Subcutaneous adipose tissue (tissue), 4 donors: ENCODE results near the gene RPS27. TPM values are rescaled to one million over a fixed set of nuclear protein-coding genes. Genes with fewer than 3 reads are reported as not detected.

Source experiments
- total RNA-seq, 4 donors: library from RNA; depleted of rRNA; stranded (reverse); fragments of >200 nt; gene quantifications; one replicate each; pipeline ENCODE4 v1.1.0, GENCODE V29; 2016
- TF ChIP-seq, protein P1 (sequence below): fragments of 450-650 bp; IDR thresholded peaks from one replicate; pipeline ENCODE4 v1.5.1; 2016; ENCODE audit warnings: low read depth, mild to moderate bottlenecking, control low read depth, antibody characterized with exemption, moderate library complexity

The RPS27 gene
- total RNA-seq, 4 donors from 2014 or later, result 1,809 to 3,638 (median 2,450) TPM

DNA sequence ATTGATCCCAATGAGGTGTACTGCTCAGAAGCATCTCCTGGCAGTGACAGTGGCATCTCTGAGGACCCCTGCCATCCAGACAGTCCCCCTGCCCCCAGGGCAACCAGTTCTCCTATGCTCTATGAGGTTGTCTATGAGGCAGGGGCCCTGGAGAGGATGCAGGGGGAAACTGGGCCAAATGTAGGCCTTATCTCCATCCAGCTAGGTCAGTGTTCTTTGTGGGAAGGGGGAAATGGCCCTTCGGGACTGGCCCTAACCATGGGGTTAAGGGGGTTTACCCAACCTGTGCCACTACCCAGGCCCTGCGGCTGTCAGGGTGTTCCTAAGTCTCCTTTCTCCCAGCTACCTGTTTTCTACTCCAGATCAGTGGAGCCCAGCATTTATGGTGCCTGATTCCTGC, 21.6 kb upstream of the RPS27 start:
- TF ChIP-seq, protein P1, sequence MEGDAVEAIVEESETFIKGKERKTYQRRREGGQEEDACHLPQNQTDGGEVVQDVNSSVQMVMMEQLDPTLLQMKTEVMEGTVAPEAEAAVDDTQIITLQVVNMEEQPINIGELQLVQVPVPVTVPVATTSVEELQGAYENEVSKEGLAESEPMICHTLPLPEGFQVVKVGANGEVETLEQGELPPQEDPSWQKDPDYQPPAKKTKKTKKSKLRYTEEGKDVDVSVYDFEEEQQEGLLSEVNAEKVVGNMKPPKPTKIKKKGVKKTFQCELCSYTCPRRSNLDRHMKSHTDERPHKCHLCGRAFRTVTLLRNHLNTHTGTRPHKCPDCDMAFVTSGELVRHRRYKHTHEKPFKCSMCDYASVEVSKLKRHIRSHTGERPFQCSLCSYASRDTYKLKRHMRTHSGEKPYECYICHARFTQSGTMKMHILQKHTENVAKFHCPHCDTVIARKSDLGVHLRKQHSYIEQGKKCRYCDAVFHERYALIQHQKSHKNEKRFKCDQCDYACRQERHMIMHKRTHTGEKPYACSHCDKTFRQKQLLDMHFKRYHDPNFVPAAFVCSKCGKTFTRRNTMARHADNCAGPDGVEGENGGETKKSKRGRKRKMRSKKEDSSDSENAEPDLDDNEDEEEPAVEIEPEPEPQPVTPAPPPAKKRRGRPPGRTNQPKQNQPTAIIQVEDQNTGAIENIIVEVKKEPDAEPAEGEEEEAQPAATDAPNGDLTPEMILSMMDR, result no peak

DNA sequence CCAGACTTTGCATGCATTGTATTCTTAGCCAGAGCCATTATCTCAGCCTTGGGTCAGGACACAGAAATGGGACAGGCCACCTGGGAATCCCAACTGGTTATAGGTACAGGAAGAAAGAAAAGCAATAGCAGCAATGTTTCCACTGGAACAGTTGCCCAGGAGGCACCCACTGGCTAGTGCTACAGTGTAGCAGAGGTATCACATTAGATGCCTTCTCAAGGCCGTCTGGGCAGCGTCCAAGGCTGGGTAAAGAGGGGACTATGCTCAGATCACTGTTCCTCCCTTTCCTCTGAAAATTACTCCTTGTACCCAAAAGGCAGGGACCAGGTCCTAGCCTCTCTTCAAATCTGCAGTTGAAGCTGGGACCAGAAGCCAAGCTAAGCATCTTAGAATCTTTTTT, 20.2 kb upstream of the RPS27 start:
- TF ChIP-seq, protein P1, result no peak

DNA sequence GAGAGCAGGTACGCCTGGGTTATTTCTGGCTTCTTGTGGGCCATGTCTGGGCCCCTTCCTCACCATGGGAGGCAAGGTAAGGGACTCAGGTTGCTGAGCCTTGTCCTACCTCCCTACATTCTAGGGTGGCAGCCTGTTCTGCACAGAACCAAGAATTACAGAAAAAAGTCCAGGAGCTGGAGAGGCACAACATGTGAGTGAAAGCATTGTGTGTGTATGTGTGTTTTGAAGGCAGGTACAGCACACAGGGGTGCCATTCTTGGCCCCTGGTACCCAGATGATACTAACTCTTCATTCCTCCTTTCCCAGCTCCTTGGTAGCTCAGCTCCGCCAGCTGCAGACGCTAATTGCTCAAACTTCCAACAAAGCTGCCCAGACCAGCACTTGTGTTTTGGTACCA, 17.5 kb upstream of the RPS27 start:
- TF ChIP-seq, protein P1, result no peak

DNA sequence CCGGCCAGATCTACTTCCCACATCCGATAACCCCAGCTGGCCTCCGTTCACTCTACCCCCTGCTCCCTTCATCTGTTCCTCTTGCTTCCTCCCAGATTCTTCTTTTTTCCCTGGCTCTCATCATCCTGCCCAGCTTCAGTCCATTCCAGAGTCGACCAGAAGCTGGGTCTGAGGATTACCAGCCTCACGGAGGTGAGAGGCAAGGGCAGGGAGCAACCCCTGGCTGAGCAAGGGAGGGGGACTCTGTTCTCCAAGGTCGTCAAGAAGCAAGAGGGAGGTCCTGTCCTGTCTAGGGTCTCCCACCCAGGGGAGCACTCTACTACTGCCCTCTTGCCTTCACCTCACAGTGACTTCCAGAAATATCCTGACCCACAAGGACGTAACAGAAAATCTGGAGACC, 17.0 kb upstream of the RPS27 start:
- TF ChIP-seq, protein P1, result no peak

DNA sequence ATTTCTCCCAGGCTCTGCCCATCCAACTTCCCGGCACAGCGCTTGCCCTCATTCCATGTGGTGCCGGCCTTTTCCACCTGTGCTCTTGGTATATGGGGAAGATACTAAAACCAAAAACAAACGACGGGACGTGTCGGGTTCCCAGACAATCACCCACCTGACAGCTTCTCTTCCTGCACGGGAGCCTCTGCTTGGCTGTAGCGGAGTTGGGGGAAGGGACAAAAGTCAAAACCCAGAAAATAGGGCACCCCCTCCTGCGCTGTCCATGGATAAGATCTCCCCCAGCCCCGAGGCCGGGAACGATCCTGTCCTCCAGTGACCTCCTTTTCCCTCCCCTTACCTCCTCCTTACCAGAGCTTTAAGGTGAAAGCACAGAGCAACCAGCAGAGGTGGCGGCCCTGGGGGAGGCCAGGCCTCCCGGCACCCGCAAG, 13.7 kb upstream of the RPS27 start:
- TF ChIP-seq, protein P1, result no peak

DNA sequence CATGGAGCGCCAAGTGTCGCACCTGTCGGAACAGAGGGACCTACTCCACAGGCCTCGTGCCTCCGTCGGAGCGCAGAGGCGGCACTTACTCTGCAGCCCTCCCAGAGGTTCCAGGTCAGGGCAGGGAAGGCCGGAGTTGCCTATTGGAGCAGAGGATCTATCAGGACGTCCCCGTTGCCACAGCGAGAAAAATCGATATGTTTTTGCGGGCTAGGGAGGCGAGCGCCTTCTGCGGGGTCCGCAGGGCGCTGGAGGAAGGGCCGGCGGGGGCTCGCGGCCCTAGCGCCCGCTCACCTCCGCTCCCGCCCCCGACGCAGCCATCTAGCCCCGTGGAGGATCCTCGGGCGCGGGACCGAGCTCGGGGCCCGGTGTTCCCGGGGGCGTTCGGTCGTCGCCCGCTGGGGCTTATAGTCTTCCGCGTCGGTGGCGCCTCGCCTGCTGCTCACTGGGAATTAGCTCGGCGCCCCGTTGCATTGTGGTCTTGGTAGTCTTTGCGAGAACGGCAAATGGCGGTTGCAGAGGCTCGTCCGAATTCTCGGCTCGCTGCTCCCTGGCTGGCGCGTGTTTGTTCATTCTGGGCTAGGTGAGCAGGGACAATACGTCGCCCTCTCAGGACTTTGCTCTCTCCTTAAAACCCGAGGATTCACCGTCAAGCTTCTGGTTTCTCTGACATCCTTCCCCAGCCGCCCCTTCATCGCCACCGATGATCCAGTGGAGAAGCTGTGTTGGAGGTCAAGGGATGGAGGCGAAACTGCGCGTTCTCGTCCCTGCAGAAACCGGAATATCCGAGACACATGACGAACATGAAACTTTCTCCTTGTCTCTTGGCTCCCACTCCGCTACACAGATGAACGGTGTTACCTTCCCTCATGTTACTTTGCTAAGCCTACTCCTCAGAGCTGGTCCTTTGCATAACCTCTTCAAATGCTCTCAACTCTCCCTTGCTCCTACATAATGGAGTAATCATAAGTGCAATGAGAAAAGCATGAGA, 13.0 kb upstream of the RPS27 start, which contains the start of gene JTB:
Gene JTB (minus strand): TSS at position 425 of the 991 bp plus-strand sequence. CDS start 422 bp downstream, at position 3.
- TF ChIP-seq, protein P1, result no peak

DNA sequence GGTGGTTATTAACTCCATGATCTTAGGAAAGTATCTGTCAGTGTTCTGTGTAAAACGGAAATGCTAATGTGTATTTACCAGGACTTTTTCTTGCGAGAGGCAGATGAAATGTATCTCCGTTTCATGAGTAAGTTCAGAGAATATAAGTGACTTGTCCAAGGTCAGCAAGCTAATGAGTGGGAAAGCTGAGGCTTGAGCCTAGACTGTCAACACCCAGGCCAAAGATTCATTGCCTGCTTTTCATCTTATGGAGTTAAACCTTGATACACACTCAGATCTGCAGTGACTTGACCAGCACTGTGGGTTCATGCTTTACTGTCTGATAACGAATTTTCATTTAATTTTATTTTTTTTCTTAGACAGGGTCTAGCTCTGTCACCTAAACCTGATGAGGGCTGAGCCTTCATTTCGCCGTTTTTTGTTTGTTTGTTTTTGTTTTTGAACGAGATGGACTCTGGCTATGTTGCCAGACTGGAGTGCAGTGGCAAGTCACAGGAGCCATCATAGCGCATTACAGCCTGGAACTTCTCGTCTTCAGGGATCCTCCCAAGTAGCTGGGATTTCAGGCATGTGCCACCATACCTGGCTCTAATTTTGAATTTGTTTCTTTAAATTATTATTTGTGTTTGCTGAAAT, 12.2 kb upstream of the RPS27 start:
- TF ChIP-seq, protein P1, result no peak
